Calu3 (cell line): ENCODE results near the gene MOB3B. TPM values are rescaled to one million over a fixed set of nuclear protein-coding genes. Genes with fewer than 3 reads are reported as not detected.

Source experiments
- BruUV-seq: library from RNA; stranded (reverse); fragments of 400-500 nt; replicated peaks from 2 replicates; lab custom pipeline; 2021; lab: Mats Ljungman, UMichigan
- CTCF ChIA-PET: fragments of 300-600 bp; sonication (Branson Sonifier 250); formaldehyde crosslinking; loops from one replicate; lab custom pipeline; 2022; ENCODE audit warnings: antibody characterized with exemption; lab: Charles Lee
- DNase-seq: peaks from one replicate; pipeline ENCODE4 v3.0.0; 2022
- H3K27ac Mint-ChIP-seq: one replicate; pipeline ENCODE4 v1.8.0; 2022; ENCODE audit warnings: mixed read lengths; ENCODE audit not compliant: unreplicated experiment
- H3K27me3 Mint-ChIP-seq: one replicate; pipeline ENCODE4 v1.8.0; 2022; ENCODE audit warnings: mixed read lengths; ENCODE audit not compliant: unreplicated experiment
- H3K36me3 Mint-ChIP-seq: one replicate; pipeline ENCODE4 v1.8.0; 2022; ENCODE audit warnings: mild to moderate bottlenecking, moderate library complexity, mixed read lengths; ENCODE audit not compliant: insufficient read depth, unreplicated experiment
- H3K4me1 Mint-ChIP-seq: one replicate; pipeline ENCODE4 v1.8.0; 2022; ENCODE audit warnings: mild to moderate bottlenecking, low read depth, mixed read lengths; ENCODE audit not compliant: unreplicated experiment
- H3K4me3 Mint-ChIP-seq: one replicate; pipeline ENCODE4 v1.8.0; 2022; ENCODE audit warnings: mild to moderate bottlenecking, low read depth, moderate library complexity, mixed read lengths; ENCODE audit not compliant: unreplicated experiment
- H3K9me3 Mint-ChIP-seq: one replicate; pipeline ENCODE4 v1.8.0; 2022; ENCODE audit warnings: low read depth, mixed read lengths; ENCODE audit not compliant: unreplicated experiment
- intact Hi-C: fragments of 100-400 bp; cut with micrococcal nuclease; formaldehyde crosslinking; loops from one replicate; pipeline ENCODE4 v1.10.0; 2022; ENCODE audit not compliant: unreplicated experiment
- total RNA-seq: library from RNA; stranded (reverse); gene quantifications from 2 replicates; pipeline ENCODE4 v1.2.3, GENCODE V29; 2022
- TF ChIP-seq, protein P1 (sequence below): fragments of 200-600 bp; IDR thresholded peaks from one replicate; pipeline ENCODE4 v1.8.0; 2022; ENCODE audit warnings: antibody characterized with exemption; ENCODE audit not compliant: unreplicated experiment

MOB3B gene
- total RNA-seq, 1 experiment from 2014 or later = 7.6 TPM

DNA sequence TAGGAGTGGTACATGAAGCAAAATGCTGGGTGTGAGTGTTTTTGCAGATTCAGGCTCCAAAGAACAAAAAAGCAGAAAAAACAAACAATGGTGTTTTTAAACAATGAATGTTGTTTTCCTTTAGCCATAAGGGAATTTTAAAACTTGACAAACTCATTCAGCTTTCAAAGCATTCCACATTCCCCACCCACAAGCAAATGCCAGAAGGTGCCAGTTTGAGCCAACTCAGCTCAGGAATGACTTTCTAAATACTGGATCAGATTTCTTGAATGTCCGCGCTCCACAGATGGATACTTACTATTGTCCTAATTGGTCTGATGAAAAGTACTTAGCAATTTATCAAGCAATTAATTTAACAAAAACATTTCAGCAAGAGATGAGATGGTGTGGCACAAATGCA lies 12.9 kb upstream of the MOB3B start:
- no peaks in the 10 kb centered on the region for H3K9me3 Mint-ChIP-seq
- no peak overlapping the region for H3K4me3 Mint-ChIP-seq
- intact Hi-C loops = loop anchor here (10.0 kb wide), 1 partner anchor 268 kb away; no protein-coding TSS in a partner anchor
- DNase-seq = no peak
- no peaks in the 10 kb centered on the region for H3K27me3 Mint-ChIP-seq
- BruUV-seq = no TSS peak
- CTCF ChIA-PET = no interaction called here
- H3K4me1 Mint-ChIP-seq = peaks cover 24% of the 10 kb centered on the region
- TF ChIP-seq, protein P1, sequence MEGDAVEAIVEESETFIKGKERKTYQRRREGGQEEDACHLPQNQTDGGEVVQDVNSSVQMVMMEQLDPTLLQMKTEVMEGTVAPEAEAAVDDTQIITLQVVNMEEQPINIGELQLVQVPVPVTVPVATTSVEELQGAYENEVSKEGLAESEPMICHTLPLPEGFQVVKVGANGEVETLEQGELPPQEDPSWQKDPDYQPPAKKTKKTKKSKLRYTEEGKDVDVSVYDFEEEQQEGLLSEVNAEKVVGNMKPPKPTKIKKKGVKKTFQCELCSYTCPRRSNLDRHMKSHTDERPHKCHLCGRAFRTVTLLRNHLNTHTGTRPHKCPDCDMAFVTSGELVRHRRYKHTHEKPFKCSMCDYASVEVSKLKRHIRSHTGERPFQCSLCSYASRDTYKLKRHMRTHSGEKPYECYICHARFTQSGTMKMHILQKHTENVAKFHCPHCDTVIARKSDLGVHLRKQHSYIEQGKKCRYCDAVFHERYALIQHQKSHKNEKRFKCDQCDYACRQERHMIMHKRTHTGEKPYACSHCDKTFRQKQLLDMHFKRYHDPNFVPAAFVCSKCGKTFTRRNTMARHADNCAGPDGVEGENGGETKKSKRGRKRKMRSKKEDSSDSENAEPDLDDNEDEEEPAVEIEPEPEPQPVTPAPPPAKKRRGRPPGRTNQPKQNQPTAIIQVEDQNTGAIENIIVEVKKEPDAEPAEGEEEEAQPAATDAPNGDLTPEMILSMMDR = no peak
- H3K36me3 Mint-ChIP-seq = no peaks in the 10 kb centered on the region
- no peak overlapping the region for H3K27ac Mint-ChIP-seq

DNA sequence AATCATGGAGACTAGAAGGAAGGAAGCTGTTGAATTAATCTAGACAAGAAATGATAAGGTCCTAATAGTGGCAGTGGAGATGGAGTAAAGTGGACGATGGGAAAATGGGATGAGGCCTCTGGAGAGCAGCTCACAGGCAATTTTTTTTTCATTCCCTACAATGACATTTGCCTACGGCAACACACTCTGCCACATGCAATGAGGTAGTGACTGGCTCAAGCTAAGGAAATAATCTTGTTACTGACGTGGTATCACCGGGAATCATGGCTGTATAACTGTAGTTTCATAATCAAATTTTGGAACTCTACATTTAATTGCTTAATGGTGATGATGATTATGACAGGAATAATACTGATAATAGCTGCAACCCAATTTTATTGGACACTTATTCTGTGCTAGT lies 12.1 kb upstream of the MOB3B start:
- Mint-ChIP-seq H3K36me3 (no peaks in the 10 kb centered on the region), H3K4me3 (no peak overlapping the region), H3K27me3 (no peaks in the 10 kb centered on the region), H3K9me3 (no peaks in the 10 kb centered on the region), H3K27ac (no peak overlapping the region), H3K4me1 (peaks cover 30% of the 10 kb centered on the region)
- intact Hi-C loops = loop anchor here (10.0 kb wide), 1 partner anchor 267 kb away; no protein-coding TSS in a partner anchor
- CTCF ChIA-PET = interaction anchor here (0.6 kb wide), 1 partner anchor 80 kb away, joined by 5 read pairs; no protein-coding TSS in a partner anchor
- no peak for DNase-seq
- BruUV-seq = no TSS peak
- TF ChIP-seq, protein P1 = no peak

DNA sequence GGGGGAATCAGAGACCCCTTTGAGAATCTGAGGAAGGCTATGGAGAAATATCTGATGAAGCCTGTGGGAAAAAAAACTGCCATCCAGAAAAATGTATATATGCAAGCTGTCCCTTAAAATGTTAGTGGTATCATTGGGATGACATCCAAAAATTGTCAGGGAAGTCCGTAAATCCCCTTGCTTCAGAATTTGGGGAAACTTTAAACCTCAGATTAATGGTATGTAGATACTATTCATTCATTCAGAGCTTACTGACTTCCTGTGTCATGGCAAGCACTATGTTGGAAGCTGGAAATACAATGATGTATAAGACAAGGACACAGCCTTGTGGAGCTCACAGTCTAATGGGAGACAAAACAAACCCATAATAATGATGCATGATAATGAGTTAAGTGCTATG lies 10.9 kb upstream of the MOB3B start:
- TF ChIP-seq, protein P1 = no peak
- Mint-ChIP-seq H3K27ac (no peak overlapping the region), H3K4me3 (no peak overlapping the region), H3K36me3 (no peaks in the 10 kb centered on the region), H3K27me3 (no peaks in the 10 kb centered on the region), H3K9me3 (no peaks in the 10 kb centered on the region), H3K4me1 (peaks cover 30% of the 10 kb centered on the region)
- intact Hi-C loops = loop anchor here (10.0 kb wide), 1 partner anchor 266 kb away; no protein-coding TSS in a partner anchor
- no TSS peak for BruUV-seq
- no peak for DNase-seq
- CTCF ChIA-PET = interaction anchor here (1.7 kb wide), 1 partner anchor 207 kb away, joined by 6 read pairs; no protein-coding TSS in a partner anchor

DNA sequence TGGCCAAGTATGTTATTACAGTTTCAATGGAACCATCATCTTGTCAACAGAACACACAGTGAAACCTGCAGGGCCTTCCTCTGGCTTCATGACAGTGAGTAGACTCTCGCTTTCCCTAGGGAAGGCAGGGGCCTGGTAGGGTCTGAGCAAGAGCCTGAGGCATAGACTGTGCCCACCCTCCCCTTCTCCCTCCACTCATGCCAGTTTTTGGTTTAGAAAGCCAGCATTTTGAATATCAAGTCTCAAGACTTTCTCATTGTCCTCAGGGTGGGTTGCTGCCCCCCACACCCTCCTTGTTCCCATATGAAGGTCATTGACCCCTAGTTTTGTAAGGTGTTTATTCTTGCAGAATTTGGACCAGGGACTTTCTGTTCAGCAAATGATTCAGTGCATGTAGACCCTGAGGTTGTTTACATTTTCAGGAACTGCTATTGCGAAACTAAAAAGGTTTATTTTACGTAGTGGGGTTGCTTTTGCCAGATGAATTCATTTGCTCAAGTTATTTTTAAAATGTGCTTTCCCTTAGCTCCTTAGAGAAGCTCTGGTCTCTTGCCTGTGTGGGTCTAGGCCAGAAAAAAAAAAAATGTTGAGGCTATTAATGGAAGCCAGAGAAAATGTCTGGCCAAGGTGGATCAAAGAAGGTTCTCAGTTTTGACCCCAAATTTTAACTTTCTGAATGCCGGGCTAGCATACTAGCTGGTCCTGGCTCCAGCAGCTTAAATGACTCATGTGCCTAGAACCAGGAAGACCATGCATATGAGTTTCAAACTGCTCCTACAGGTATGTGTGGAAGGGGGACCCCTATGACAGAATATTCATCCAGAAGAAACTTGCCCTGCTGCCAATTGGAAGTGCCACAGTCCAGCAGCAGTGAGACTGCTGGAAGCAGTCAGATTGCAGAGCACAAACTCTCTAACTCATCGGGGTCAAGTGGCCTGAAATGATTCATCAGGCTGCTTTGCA lies 10.1 kb upstream of the MOB3B start:
- CTCF ChIA-PET = interaction anchor here (1.7 kb wide), 1 partner anchor 206 kb away, joined by 6 read pairs; no protein-coding TSS in a partner anchor
- DNase-seq = no peak
- intact Hi-C loops = loop anchor here (10.0 kb wide), 1 partner anchor 265 kb away; no protein-coding TSS in a partner anchor
- Mint-ChIP-seq H3K36me3 (no peaks in the 10 kb centered on the region), H3K9me3 (no peaks in the 10 kb centered on the region), H3K4me3 (no peak overlapping the region), H3K27ac (peak overlapping the region; percentile 63), H3K4me1 (peaks cover 35% of the 10 kb centered on the region), H3K27me3 (no peaks in the 10 kb centered on the region)
- TF ChIP-seq, protein P1 = no peak
- BruUV-seq = no TSS peak
